Measurements from ENCODE around the gene CKS1B. TPM values are rescaled to one million over a fixed set of nuclear protein-coding genes. Genes with fewer than 3 reads are reported as not detected.

The CKS1B gene
- total and polyA plus RNA-seq, 9 of the 15 experiments (the other 6 are each of a cell fraction or from before 2014, with no cell fraction given) = 215 to 1,103 (median 460) TPM

DNA sequence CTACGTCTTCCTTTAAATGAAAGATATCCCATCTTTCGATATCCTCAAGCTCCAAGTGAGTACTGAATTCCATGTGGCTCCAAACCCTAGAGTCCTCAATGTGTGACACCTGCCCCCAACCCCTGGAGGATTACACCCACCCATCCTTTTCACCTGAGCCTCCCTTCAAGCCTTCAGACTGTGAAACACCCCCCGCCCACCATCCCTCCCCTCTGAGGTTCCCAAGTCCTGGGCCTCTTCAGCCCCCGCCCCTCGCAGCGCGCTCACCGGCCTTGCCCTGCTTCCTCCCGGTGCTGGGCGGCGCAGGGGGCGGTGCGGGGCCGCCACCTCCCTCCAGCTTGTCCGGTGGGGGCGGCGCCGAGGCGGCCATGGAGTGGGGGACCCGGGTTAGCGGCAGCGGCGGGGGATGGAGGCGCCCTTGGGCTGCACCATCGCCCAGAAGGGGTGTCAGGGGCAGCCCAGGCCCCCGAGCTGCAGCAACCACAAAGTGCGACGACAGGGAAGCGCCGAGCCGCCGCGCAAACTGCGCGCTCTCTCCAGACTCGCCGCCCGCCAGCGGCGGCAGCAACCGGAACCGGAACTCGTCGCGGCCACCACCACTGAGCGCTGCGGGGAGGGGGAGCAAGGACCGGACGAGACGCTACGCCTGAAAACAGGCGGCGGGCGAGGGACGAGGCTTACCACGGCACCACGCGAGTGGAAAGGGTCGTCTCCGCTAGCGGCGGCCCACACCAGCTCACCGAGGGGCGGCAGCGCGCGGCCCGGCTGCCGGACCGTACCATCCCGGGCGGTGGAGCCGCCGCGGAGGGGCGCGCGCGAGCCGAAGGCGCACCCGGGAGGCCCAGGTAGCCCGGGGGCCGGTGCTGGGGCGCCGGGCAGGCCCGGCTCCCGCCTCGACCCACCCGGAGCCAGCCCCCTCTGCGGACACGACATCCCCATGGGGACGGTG, 13.0 kb upstream of the CKS1B start, which contains the start of gene PYGO2 (continued):
- TF ChIP-seq, protein P1, sequence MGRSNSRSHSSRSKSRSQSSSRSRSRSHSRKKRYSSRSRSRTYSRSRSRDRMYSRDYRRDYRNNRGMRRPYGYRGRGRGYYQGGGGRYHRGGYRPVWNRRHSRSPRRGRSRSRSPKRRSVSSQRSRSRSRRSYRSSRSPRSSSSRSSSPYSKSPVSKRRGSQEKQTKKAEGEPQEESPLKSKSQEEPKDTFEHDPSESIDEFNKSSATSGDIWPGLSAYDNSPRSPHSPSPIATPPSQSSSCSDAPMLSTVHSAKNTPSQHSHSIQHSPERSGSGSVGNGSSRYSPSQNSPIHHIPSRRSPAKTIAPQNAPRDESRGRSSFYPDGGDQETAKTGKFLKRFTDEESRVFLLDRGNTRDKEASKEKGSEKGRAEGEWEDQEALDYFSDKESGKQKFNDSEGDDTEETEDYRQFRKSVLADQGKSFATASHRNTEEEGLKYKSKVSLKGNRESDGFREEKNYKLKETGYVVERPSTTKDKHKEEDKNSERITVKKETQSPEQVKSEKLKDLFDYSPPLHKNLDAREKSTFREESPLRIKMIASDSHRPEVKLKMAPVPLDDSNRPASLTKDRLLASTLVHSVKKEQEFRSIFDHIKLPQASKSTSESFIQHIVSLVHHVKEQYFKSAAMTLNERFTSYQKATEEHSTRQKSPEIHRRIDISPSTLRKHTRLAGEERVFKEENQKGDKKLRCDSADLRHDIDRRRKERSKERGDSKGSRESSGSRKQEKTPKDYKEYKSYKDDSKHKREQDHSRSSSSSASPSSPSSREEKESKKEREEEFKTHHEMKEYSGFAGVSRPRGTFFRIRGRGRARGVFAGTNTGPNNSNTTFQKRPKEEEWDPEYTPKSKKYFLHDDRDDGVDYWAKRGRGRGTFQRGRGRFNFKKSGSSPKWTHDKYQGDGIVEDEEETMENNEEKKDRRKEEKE (IDR thresholded peaks at IDR 0.05; ENCODE audit: borderline replicate concordance in 1 of 2, control insufficient read depth in 1 of 2, low read depth in 2 of 2, low read length in 1 of 2) = peak in 1 of 2 experiments; percentile 87; a peak in 2 of 4 replicates
- TF ChIP-seq SMARCB1 (IDR thresholded peaks at IDR 0.05; ENCODE audit: insufficient read length, low read depth) (no peak), CEBPB (tag; IDR thresholded peaks at IDR 0.05) (no peak), CXXC5 (CRISPR knock-in tag; IDR thresholded peaks at IDR 0.05) (peak; percentile 84), RFX7 (CRISPR knock-in tag; IDR thresholded peaks at IDR 0.05) (no peak), ETV6 (IDR thresholded peaks at IDR 0.05; ENCODE audit: borderline replicate concordance in 1 of 2, low read depth in 2 of 2, low read length in 1 of 2) (no peak), ETV6 (CRISPR knock-in tag; IDR thresholded peaks at IDR 0.05; ENCODE audit: borderline replicate concordance) (no peak), CCNT2 (IDR thresholded peaks at IDR 0.05; ENCODE audit: borderline replicate concordance, extremely low read depth, insufficient read length, low read depth, low read length) (peak; percentile 93), HEY1 (CRISPR knock-in tag; IDR thresholded peaks at IDR 0.05; ENCODE audit: borderline replicate concordance) (no peak), JUNB (CRISPR knock-in tag; conservative IDR thresholded peaks at IDR 0.05) (no peak), SAFB (IDR thresholded peaks at IDR 0.05; ENCODE audit: borderline replicate concordance, low read depth, low read length) (no peak), C11orf30 (IDR thresholded peaks at IDR 0.05; ENCODE audit: low read depth) (peak; percentile 86), ZNF444 (CRISPR knock-in tag; IDR thresholded peaks at IDR 0.05) (no peak)
- TF ChIP-seq, protein P2, sequence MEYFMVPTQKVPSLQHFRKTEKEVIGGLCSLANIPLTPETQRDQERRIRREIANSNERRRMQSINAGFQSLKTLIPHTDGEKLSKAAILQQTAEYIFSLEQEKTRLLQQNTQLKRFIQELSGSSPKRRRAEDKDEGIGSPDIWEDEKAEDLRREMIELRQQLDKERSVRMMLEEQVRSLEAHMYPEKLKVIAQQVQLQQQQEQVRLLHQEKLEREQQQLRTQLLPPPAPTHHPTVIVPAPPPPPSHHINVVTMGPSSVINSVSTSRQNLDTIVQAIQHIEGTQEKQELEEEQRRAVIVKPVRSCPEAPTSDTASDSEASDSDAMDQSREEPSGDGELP (CRISPR knock-in tag; IDR thresholded peaks at IDR 0.05; ENCODE audit: borderline replicate concordance) = peak; percentile 78
- TF ChIP-seq, protein P3, sequence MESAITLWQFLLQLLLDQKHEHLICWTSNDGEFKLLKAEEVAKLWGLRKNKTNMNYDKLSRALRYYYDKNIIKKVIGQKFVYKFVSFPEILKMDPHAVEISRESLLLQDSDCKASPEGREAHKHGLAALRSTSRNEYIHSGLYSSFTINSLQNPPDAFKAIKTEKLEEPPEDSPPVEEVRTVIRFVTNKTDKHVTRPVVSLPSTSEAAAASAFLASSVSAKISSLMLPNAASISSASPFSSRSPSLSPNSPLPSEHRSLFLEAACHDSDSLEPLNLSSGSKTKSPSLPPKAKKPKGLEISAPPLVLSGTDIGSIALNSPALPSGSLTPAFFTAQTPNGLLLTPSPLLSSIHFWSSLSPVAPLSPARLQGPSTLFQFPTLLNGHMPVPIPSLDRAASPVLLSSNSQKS (CRISPR knock-in tag; IDR thresholded peaks at IDR 0.05) = no peak
- TF ChIP-seq, protein P4, sequence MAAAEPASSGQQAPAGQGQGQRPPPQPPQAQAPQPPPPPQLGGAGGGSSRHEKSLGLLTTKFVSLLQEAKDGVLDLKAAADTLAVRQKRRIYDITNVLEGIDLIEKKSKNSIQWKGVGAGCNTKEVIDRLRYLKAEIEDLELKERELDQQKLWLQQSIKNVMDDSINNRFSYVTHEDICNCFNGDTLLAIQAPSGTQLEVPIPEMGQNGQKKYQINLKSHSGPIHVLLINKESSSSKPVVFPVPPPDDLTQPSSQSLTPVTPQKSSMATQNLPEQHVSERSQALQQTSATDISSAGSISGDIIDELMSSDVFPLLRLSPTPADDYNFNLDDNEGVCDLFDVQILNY (CRISPR knock-in tag; IDR thresholded peaks at IDR 0.05) = no peak; the same call in 1 of the 2 replicates
- TF ChIP-seq, protein P5, sequence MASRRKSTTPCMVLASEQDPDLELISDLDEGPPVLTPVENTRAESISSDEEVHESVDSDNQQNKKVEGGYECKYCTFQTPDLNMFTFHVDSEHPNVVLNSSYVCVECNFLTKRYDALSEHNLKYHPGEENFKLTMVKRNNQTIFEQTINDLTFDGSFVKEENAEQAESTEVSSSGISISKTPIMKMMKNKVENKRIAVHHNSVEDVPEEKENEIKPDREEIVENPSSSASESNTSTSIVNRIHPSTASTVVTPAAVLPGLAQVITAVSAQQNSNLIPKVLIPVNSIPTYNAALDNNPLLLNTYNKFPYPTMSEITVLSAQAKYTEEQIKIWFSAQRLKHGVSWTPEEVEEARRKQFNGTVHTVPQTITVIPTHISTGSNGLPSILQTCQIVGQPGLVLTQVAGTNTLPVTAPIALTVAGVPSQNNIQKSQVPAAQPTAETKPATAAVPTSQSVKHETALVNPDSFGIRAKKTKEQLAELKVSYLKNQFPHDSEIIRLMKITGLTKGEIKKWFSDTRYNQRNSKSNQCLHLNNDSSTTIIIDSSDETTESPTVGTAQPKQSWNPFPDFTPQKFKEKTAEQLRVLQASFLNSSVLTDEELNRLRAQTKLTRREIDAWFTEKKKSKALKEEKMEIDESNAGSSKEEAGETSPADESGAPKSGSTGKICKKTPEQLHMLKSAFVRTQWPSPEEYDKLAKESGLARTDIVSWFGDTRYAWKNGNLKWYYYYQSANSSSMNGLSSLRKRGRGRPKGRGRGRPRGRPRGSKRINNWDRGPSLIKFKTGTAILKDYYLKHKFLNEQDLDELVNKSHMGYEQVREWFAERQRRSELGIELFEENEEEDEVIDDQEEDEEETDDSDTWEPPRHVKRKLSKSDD (conservative IDR thresholded peaks at IDR 0.05; ENCODE audit: low read length) = no peak
